ENCODE measurements around the gene MEI4.
"Not testable (repeated sequence)": the region's sequence is repeated elsewhere in the genome, so short reads cannot be mapped to it uniquely, and the experiment has no call there.

The MEI4 gene

GRCh38 chr6:77707603-77708002 is 54.8 kb downstream of the MEI4 start:
- no peaks in the 10 kb centered on the region for H3K4me1 ChIP-seq (ENCODE audit: insufficient read depth, low read length, poor library complexity, severe bottlenecking)
- no peaks in the 10 kb centered on the region for H3K36me3 ChIP-seq (ENCODE audit: insufficient read depth, low read length)
- no peaks in the 10 kb centered on the region for H3F3A ChIP-seq (ENCODE audit: low read depth)
- H3K27me3 ChIP-seq (ENCODE audit: insufficient read depth, low read length, poor library complexity, severe bottlenecking) = no peaks in the 10 kb centered on the region
- H3K4me2 ChIP-seq (ENCODE audit: low read depth, low read length, poor library complexity, severe bottlenecking) = no peak overlapping the region
- H3K9ac ChIP-seq (ENCODE audit: low read depth, low read length, poor library complexity, severe bottlenecking) = no peak overlapping the region
- H3K79me2 ChIP-seq (ENCODE audit: insufficient read depth, low read length) = no peaks in the 10 kb centered on the region
- H4K20me1 ChIP-seq (ENCODE audit: insufficient read depth, low read length, poor library complexity, severe bottlenecking) = no peaks in the 10 kb centered on the region
- no peak overlapping the region for H3K4me3 ChIP-seq (ENCODE audit: low read length, poor library complexity, severe bottlenecking)
- H2AFZ ChIP-seq (ENCODE audit: low read length) = no peak overlapping the region
- TF ChIP-seq, protein P1, sequence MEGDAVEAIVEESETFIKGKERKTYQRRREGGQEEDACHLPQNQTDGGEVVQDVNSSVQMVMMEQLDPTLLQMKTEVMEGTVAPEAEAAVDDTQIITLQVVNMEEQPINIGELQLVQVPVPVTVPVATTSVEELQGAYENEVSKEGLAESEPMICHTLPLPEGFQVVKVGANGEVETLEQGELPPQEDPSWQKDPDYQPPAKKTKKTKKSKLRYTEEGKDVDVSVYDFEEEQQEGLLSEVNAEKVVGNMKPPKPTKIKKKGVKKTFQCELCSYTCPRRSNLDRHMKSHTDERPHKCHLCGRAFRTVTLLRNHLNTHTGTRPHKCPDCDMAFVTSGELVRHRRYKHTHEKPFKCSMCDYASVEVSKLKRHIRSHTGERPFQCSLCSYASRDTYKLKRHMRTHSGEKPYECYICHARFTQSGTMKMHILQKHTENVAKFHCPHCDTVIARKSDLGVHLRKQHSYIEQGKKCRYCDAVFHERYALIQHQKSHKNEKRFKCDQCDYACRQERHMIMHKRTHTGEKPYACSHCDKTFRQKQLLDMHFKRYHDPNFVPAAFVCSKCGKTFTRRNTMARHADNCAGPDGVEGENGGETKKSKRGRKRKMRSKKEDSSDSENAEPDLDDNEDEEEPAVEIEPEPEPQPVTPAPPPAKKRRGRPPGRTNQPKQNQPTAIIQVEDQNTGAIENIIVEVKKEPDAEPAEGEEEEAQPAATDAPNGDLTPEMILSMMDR (conservative IDR thresholded peaks at IDR 0.05; ENCODE audit: low read length) = no peak
- TF ChIP-seq EZH2phosphoT487 (IDR thresholded peaks at IDR 0.05; ENCODE audit: borderline replicate concordance) = no peak
- peaks cover 4% of the 10 kb centered on the region; the same call in 1 of the 2 replicates for H3K9me3 ChIP-seq (ENCODE audit: insufficient read depth, low read depth, low read length)
- H3K9me2 ChIP-seq (replicated peaks; ENCODE audit: low read depth, low read length) = no peaks in the 10 kb centered on the region

DNA sequence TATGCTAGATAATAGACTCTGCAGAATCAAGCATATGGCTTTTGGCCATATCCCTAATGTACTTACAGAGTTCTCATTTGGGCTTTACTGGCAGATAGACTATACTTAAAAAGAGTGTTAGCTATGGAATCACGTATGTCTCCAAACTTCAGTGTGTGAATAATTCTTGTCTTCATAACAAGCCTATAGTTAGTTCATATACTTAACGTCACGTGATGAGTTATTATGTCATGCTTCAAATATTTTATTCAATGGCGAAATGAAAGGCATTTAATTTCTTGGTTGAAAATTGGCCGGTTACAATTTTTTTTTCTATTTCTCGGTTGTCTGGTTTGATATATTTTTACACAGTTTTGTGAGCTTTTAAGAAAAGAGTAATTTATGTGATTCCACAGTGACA is 62.7 kb downstream of the MEI4 start:
- Histone ChIP-seq H3F3A (ENCODE audit: low read depth) (no peaks in the 10 kb centered on the region), H3K27me3 (ENCODE audit: insufficient read depth, low read length, poor library complexity, severe bottlenecking) (no peaks in the 10 kb centered on the region), H3K9ac (ENCODE audit: low read depth, low read length, poor library complexity, severe bottlenecking) (no peak overlapping the region), H4K20me1 (ENCODE audit: insufficient read depth, low read length, poor library complexity, severe bottlenecking) (no peaks in the 10 kb centered on the region), H2AFZ (ENCODE audit: low read length) (no peak overlapping the region), H3K9me2 (replicated peaks; ENCODE audit: low read depth, low read length) (no peaks in the 10 kb centered on the region), H3K36me3 (ENCODE audit: insufficient read depth, low read length) (no peaks in the 10 kb centered on the region), H3K9me3 (ENCODE audit: insufficient read depth, low read depth, low read length) (no peaks in the 10 kb centered on the region), H3K4me2 (ENCODE audit: low read depth, low read length, poor library complexity, severe bottlenecking) (no peak overlapping the region), H3K79me2 (ENCODE audit: insufficient read depth, low read length) (no peaks in the 10 kb centered on the region), H3K4me1 (ENCODE audit: insufficient read depth, low read length, poor library complexity, severe bottlenecking) (no peaks in the 10 kb centered on the region), H3K4me3 (ENCODE audit: low read length, poor library complexity, severe bottlenecking) (no peak overlapping the region)
- TF ChIP-seq, protein P1 (conservative IDR thresholded peaks at IDR 0.05; ENCODE audit: low read length) = no peak
- no peak for TF ChIP-seq EZH2phosphoT487 (IDR thresholded peaks at IDR 0.05; ENCODE audit: borderline replicate concordance)

DNA sequence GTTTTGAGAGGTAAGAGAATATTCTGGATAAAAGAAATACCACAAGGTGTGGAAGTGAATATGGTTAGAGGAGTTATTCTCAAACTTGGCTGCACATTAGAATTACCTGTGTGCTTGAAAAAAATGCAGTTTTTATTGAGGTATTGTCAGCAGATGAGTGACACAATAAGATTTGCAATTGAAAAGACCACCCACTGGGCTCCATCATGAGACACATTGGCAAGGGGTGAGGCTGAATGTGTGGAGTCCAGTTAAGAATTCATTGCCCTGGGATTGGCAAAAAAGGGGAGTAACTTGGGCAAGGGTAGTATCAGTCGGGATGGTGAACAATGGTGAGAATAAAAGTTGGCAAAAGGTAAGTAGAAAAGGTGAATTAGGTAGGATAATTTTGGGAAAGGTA is 63.5 kb downstream of the MEI4 start:
- H4K20me1 ChIP-seq (ENCODE audit: insufficient read depth, low read length, poor library complexity, severe bottlenecking) = no peaks in the 10 kb centered on the region
- H3K4me3 ChIP-seq (ENCODE audit: low read length, poor library complexity, severe bottlenecking) = no peak overlapping the region
- no peaks in the 10 kb centered on the region for H3K27me3 ChIP-seq (ENCODE audit: insufficient read depth, low read length, poor library complexity, severe bottlenecking)
- no peak overlapping the region for H3K4me2 ChIP-seq (ENCODE audit: low read depth, low read length, poor library complexity, severe bottlenecking)
- H3K79me2 ChIP-seq (ENCODE audit: insufficient read depth, low read length) = no peaks in the 10 kb centered on the region
- H2AFZ ChIP-seq (ENCODE audit: low read length) = no peak overlapping the region
- no peaks in the 10 kb centered on the region for H3F3A ChIP-seq (ENCODE audit: low read depth)
- H3K9ac ChIP-seq (ENCODE audit: low read depth, low read length, poor library complexity, severe bottlenecking) = no peak overlapping the region
- H3K4me1 ChIP-seq (ENCODE audit: insufficient read depth, low read length, poor library complexity, severe bottlenecking) = no peaks in the 10 kb centered on the region
- H3K36me3 ChIP-seq (ENCODE audit: insufficient read depth, low read length) = no peaks in the 10 kb centered on the region
- TF ChIP-seq EZH2phosphoT487 (IDR thresholded peaks at IDR 0.05; ENCODE audit: borderline replicate concordance) = no peak
- TF ChIP-seq, protein P1 (conservative IDR thresholded peaks at IDR 0.05; ENCODE audit: low read length) = no peak
- no peaks in the 10 kb centered on the region for H3K9me3 ChIP-seq (ENCODE audit: insufficient read depth, low read depth, low read length)
- no peaks in the 10 kb centered on the region for H3K9me2 ChIP-seq (replicated peaks; ENCODE audit: low read depth, low read length)

- not testable (repeated sequence) for H3K4me1 ChIP-seq (ENCODE audit: insufficient read depth, low read length, poor library complexity, severe bottlenecking); H3K79me2 ChIP-seq (ENCODE audit: insufficient read depth, low read length); H3K9me2 ChIP-seq (replicated peaks; ENCODE audit: low read depth, low read length); H3K36me3 ChIP-seq (ENCODE audit: insufficient read depth, low read length); H4K20me1 ChIP-seq (ENCODE audit: insufficient read depth, low read length, poor library complexity, severe bottlenecking); H3K4me3 ChIP-seq (ENCODE audit: low read length, poor library complexity, severe bottlenecking); H3K27me3 ChIP-seq (ENCODE audit: insufficient read depth, low read length, poor library complexity, severe bottlenecking); H3K9ac ChIP-seq (ENCODE audit: low read depth, low read length, poor library complexity, severe bottlenecking); H3F3A ChIP-seq (ENCODE audit: low read depth); H3K9me3 ChIP-seq (ENCODE audit: insufficient read depth, low read depth, low read length); H2AFZ ChIP-seq (ENCODE audit: low read length); H3K4me2 ChIP-seq (ENCODE audit: low read depth, low read length, poor library complexity, severe bottlenecking)
These were observed 83.2 kb downstream of the MEI4 start for GRCh38 chr6:77736010-77736409.
